Fibroblast of lung (primary cell): Measurements from ENCODE around the gene DPYD. TPM values are rescaled to one million over a fixed set of nuclear protein-coding genes. Genes with fewer than 3 reads are reported as not detected.

ENCODE experiments used
- DNase-seq, 2 donors: peaks; one replicate each; pipeline versions ENCODE4 v3.0.0 to v3.0.0-alpha.2; 2010; ENCODE audit warnings: low read depth in 2 of 2
- H2AFZ ChIP-seq: 2 replicates; pipeline ENCODE4 v1.5.1; 2012; ENCODE audit warnings: low read length, control low read depth, inconsistent platforms
- H3K27ac ChIP-seq: 2 replicates; pipeline ENCODE4 v1.5.1; 2011; ENCODE audit warnings: low read length, control low read depth; ENCODE audit not compliant: insufficient read depth
- H3K27me3 ChIP-seq: 2 replicates; pipeline ENCODE4 v1.5.1; 2011; ENCODE audit warnings: mild to moderate bottlenecking, low read length; ENCODE audit not compliant: control insufficient read depth, insufficient read depth
- H3K36me3 ChIP-seq: 2 replicates; pipeline ENCODE4 v1.5.1; 2011; ENCODE audit warnings: low read length; ENCODE audit not compliant: control insufficient read depth, insufficient read depth
- H3K4me1 ChIP-seq: 2 replicates; pipeline ENCODE4 v1.5.1; 2011; ENCODE audit warnings: low read length; ENCODE audit not compliant: control insufficient read depth, insufficient read depth; ENCODE audit errors: extremely low read depth
- H3K4me2 ChIP-seq: 2 replicates; pipeline ENCODE4 v1.5.1; 2011; ENCODE audit warnings: low read length, control low read depth; ENCODE audit not compliant: insufficient read depth; ENCODE audit errors: extremely low read depth
- H3K4me3 ChIP-seq, 4 experiments: fragments of 200-600 bp in 1 of 4; sonication (generic) in 1 of 4; replicated peaks in 1 of 4; 2 replicates each; pipeline ENCODE4 v1.5.1; 2011 to 2016; ENCODE audit warnings: low read length in 4 of 4, low read depth in 3 of 4, mild to moderate bottlenecking in 3 of 4, control low read depth in 2 of 4, inconsistent platforms in 1 of 4, mixed read lengths in 1 of 4; ENCODE audit not compliant: insufficient read depth in 1 of 4; ENCODE audit errors: control extremely low read depth in 1 of 4
- H3K79me2 ChIP-seq: 2 replicates; pipeline ENCODE4 v1.5.1; 2012; ENCODE audit warnings: mild to moderate bottlenecking, low read length, inconsistent platforms; ENCODE audit not compliant: control insufficient read depth, insufficient read depth
- H3K9ac ChIP-seq: 2 replicates; pipeline ENCODE4 v1.5.1; 2011; ENCODE audit warnings: mild to moderate bottlenecking, low read length, control low read depth; ENCODE audit not compliant: insufficient read depth
- H3K9me3 ChIP-seq: 2 replicates; pipeline ENCODE4 v1.5.1; 2012; ENCODE audit warnings: low read depth, low read length; ENCODE audit not compliant: control insufficient read depth, insufficient read depth
- H4K20me1 ChIP-seq: 2 replicates; pipeline ENCODE4 v1.5.1; 2011; ENCODE audit warnings: low read length; ENCODE audit not compliant: control insufficient read depth, insufficient read depth; ENCODE audit errors: extremely low read depth
- EZH2 ChIP-seq: IDR thresholded peaks from 2 replicates; pipeline ENCODE4 v1.5.1; 2012; ENCODE audit warnings: low read length, control low read depth, mild to moderate bottlenecking; ENCODE audit errors: missing control alignments
- polyA plus RNA-seq, 2 donors: library from polyadenylated mRNA; depleted of rRNA in 1 of 2; stranded (reverse) in 1 of 2; unstranded in 1 of 2; fragments of >200 nt; gene quantifications; 2 replicates each; pipeline ENCODE4 v1.2.1, GENCODE V29; 2011 to 2012; ENCODE audit warnings: missing spikeins in 1 of 2
- total RNA-seq: library from RNA; depleted of rRNA; stranded (reverse); fragments of >200 nt; gene quantifications from 2 replicates; pipeline ENCODE4 v1.2.1, GENCODE V29; 2014
- TF ChIP-seq, protein P1 (sequence below), 2 donors: IDR thresholded peaks in 1 of 2; conservative IDR thresholded peaks in 1 of 2; 1 replicate in 1 of 2; 2 replicates in 1 of 2; pipeline ENCODE4 v1.5.1; 2011 to 2012; ENCODE audit warnings: low read length in 2 of 2, control low read depth in 1 of 2, inconsistent platforms in 1 of 2, low read depth in 1 of 2, mild to moderate bottlenecking in 1 of 2

DPYD gene
- total and polyA plus RNA-seq, 2 donors (not counting 1 experiment from before 2014, with no cell fraction given): 32.0 to 63.1 TPM

DNA sequence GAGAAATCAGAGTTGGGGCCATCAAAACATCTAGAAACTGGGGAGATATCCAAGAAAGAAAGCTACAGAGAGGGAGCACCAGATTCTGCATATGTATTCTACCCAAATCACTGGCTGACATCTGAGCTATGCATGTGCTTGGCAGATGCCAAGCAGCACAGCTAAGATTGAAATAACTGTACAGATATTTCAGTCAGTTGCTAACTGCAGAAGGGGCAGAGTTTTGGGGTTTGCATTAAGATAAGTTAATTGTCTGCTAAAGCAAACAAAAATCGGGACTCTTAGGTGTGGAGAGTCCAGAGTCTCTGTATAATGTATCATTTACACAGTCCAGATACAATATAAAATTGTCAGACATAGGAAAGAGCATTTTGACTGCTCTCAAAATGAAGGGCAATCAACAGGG is 762.1 kb downstream of the DPYD start:
- Histone ChIP-seq H4K20me1 (no peaks in the 10 kb centered on the region), H3K4me1 (no peaks in the 10 kb centered on the region), H3K4me3 (no peak overlapping the region), H3K36me3 (no peaks in the 10 kb centered on the region), H2AFZ (no peak overlapping the region), H3K27ac (no peak overlapping the region), H3K27me3 (no peaks in the 10 kb centered on the region), H3K9ac (no peak overlapping the region), H3K79me2 (no peaks in the 10 kb centered on the region), H3K9me3 (no peaks in the 10 kb centered on the region), H3K4me2 (no peak overlapping the region)
- no peak for DNase-seq
- TF ChIP-seq, protein P1, sequence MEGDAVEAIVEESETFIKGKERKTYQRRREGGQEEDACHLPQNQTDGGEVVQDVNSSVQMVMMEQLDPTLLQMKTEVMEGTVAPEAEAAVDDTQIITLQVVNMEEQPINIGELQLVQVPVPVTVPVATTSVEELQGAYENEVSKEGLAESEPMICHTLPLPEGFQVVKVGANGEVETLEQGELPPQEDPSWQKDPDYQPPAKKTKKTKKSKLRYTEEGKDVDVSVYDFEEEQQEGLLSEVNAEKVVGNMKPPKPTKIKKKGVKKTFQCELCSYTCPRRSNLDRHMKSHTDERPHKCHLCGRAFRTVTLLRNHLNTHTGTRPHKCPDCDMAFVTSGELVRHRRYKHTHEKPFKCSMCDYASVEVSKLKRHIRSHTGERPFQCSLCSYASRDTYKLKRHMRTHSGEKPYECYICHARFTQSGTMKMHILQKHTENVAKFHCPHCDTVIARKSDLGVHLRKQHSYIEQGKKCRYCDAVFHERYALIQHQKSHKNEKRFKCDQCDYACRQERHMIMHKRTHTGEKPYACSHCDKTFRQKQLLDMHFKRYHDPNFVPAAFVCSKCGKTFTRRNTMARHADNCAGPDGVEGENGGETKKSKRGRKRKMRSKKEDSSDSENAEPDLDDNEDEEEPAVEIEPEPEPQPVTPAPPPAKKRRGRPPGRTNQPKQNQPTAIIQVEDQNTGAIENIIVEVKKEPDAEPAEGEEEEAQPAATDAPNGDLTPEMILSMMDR (conservative IDR thresholded peaks at IDR 0.05 in 1 of 2, IDR thresholded peaks at IDR 0.05 in 1 of 2; ENCODE audit: low read depth in 1 of 2, low read length in 2 of 2): no peak
- TF ChIP-seq EZH2: no peak

DNA sequence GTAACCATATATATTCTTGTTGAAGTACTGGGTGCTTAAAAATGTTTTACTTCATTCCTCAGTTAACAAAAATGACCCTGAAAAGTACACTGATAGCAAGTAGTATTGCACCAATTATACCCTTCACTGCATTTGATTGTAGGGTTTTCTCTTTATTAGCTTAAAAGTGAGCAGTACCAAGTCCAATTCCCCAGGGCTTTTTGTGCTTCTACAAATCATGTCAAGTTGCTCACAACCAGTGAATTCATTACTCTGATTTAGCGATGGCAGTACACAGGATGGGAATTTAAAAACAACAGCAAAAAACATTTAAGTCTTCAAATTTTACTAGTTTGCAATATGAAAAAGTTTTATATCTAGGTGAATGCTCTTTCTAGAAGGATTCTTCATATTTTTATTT is 762.8 kb downstream of the DPYD start:
- TF ChIP-seq, protein P1 (conservative IDR thresholded peaks at IDR 0.05 in 1 of 2, IDR thresholded peaks at IDR 0.05 in 1 of 2; ENCODE audit: low read depth in 1 of 2, low read length in 2 of 2): no peak
- TF ChIP-seq EZH2: no peak
- no peak overlapping the region for H3K27ac ChIP-seq

GRCh38 chr1:97151651-97152050 is 769.2 kb downstream of the DPYD start:
- Histone ChIP-seq H3K4me3 (no peak overlapping the region), H3K4me2 (no peak overlapping the region), H2AFZ (no peak overlapping the region), H3K27ac (no peak overlapping the region), H3K9me3 (no peaks in the 10 kb centered on the region), H3K27me3 (no peaks in the 10 kb centered on the region), H4K20me1 (no peaks in the 10 kb centered on the region), H3K9ac (no peak overlapping the region), H3K4me1 (no peaks in the 10 kb centered on the region), H3K79me2 (no peaks in the 10 kb centered on the region), H3K36me3 (no peaks in the 10 kb centered on the region)
- no peak for DNase-seq
- no peak for TF ChIP-seq EZH2
- TF ChIP-seq, protein P1 (conservative IDR thresholded peaks at IDR 0.05 in 1 of 2, IDR thresholded peaks at IDR 0.05 in 1 of 2; ENCODE audit: low read depth in 1 of 2, low read length in 2 of 2): no peak

More for the DNA sequence above, 762.8 kb downstream of the DPYD start:
- no peak for DNase-seq
- no peaks in the 10 kb centered on the region for H3K4me1 ChIP-seq
- no peaks in the 10 kb centered on the region for H3K27me3 ChIP-seq
- no peak overlapping the region for H3K4me2 ChIP-seq
- no peaks in the 10 kb centered on the region for H4K20me1 ChIP-seq
- no peaks in the 10 kb centered on the region for H3K36me3 ChIP-seq
- H3K4me3 ChIP-seq: no peak overlapping the region
- no peak overlapping the region for H3K9ac ChIP-seq
- H2AFZ ChIP-seq: no peak overlapping the region
- H3K9me3 ChIP-seq: no peaks in the 10 kb centered on the region
- no peaks in the 10 kb centered on the region for H3K79me2 ChIP-seq
